Measurements from ENCODE around the gene CRTAP.
"Not testable (repeated sequence)": the region's sequence is repeated elsewhere in the genome, so short reads cannot be mapped to it uniquely, and the experiment has no call there.

The CRTAP gene

GRCh38 chr3:33181229-33181628 is 67.4 kb downstream of the CRTAP start:
- DNase-seq = no peak

GRCh38 chr3:33181641-33182040 is 67.8 kb downstream of the CRTAP start:
- DNase-seq = not testable (repeated sequence)

GRCh38 chr3:33184863-33185262 is 71.0 kb downstream of the CRTAP start:
- DNase-seq = no peak

GRCh38 chr3:33186524-33187367 is 72.9 kb downstream of the CRTAP start:
- DNase-seq = no peak

GRCh38 chr3:33187368-33187634 is 73.5 kb downstream of the CRTAP start:
- no peak for DNase-seq

GRCh38 chr3:33194303-33194702 is 80.5 kb downstream of the CRTAP start:
- DNase-seq = no peak

- DNase-seq = no peak
Measured at GRCh38 chr3:33196538-33196937, 82.7 kb downstream of the CRTAP start.
